ENCODE data around the gene N4BP2L1.

DNA sequence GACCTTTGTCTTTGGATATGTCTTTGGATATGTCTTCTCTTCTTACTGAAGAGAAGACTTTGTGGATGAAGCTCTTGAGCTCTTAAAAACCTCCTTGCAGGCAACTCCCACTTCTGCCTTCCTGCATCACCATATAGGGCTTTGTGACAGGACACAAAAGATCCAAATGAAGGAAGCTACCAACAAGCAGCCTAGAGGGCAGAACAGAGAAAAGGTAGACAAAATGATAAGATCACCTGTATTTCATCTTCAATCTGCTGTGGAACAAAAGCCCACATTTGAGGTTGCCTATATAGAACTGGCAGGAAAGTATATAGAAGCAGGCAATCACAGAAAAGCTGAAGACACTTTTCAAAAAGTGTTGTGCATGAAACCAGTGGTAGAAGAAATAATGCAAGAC lies 42.5 kb downstream of the N4BP2L1 start:
- TF ChIP-seq, protein P1, sequence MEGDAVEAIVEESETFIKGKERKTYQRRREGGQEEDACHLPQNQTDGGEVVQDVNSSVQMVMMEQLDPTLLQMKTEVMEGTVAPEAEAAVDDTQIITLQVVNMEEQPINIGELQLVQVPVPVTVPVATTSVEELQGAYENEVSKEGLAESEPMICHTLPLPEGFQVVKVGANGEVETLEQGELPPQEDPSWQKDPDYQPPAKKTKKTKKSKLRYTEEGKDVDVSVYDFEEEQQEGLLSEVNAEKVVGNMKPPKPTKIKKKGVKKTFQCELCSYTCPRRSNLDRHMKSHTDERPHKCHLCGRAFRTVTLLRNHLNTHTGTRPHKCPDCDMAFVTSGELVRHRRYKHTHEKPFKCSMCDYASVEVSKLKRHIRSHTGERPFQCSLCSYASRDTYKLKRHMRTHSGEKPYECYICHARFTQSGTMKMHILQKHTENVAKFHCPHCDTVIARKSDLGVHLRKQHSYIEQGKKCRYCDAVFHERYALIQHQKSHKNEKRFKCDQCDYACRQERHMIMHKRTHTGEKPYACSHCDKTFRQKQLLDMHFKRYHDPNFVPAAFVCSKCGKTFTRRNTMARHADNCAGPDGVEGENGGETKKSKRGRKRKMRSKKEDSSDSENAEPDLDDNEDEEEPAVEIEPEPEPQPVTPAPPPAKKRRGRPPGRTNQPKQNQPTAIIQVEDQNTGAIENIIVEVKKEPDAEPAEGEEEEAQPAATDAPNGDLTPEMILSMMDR (IDR thresholded peaks at IDR 0.05; ENCODE audit: insufficient read depth, low read length, poor library complexity, severe bottlenecking) = no peak
- TF ChIP-seq EZH2phosphoT487 (conservative IDR thresholded peaks at IDR 0.05; ENCODE audit: low read length) = no peak

Data from SU-DHL-6 (cell line).